ENCODE data around the gene OR52E6.

OR52E6 gene

GRCh38 chr11:5791165-5791564, 50.5 kb downstream of the OR52E6 start, which contains the start of gene OR52N1:
TSS of gene OR52N1 (minus strand) at chr11:5791265. CDS start at chr11:5788816, 2,449 bp downstream.
- no peak for DNase-seq
